PC-3 (cell line): ENCODE results near the gene WNK1.
"Not testable (repeated sequence)": the region's sequence is repeated elsewhere in the genome, so short reads cannot be mapped to it uniquely, and the experiment has no call there.

ENCODE experiments used
- CTCF ChIP-seq: fragments of 300-600 bp; sonication (generic); conservative IDR thresholded peaks from 2 replicates; pipeline ENCODE4 v1.5.1; 2017; ENCODE audit warnings: antibody characterized with exemption, low read depth, mild to moderate bottlenecking, low read length
- EZH2 ChIP-seq: fragments of 300-600 bp; sonication (generic); IDR thresholded peaks from one replicate; pipeline ENCODE4 v1.6.1; 2017; ENCODE audit warnings: antibody characterized with exemption, mild to moderate bottlenecking, low read length; ENCODE audit not compliant: unreplicated experiment

- not testable (repeated sequence) for TF ChIP-seq CTCF, EZH2
Measured at GRCh38 chr12:935891-936290, 183.5 kb downstream of the WNK1 start.
